HCEC 1CT (cell line): ENCODE results near the gene B3GALT5.

Experiments used
- DNase-seq: peaks from one replicate; pipeline ENCODE4 v3.0.0-alpha.2; 2017

Gene B3GALT5

DNA sequence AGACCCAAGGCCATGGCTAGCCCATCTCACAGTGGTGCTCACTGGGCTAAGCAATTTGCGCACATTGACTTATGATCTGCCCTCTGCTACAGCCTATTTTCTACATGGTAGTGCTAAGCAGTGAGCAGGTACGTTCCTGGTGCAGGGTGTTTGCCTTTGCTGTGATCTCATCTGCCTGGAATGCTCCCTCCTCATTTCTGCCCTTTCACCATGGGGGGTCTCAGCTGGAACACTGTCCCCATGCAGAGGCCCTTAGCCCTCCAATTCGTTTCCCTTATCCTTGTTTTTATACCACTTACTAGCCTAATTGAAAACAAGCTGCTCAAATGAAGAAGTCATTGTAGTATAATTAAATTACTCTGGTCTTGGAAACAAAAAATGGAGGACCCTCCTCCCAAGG, 2.0 kb upstream of the B3GALT5 start:
- no peak for DNase-seq

DNA sequence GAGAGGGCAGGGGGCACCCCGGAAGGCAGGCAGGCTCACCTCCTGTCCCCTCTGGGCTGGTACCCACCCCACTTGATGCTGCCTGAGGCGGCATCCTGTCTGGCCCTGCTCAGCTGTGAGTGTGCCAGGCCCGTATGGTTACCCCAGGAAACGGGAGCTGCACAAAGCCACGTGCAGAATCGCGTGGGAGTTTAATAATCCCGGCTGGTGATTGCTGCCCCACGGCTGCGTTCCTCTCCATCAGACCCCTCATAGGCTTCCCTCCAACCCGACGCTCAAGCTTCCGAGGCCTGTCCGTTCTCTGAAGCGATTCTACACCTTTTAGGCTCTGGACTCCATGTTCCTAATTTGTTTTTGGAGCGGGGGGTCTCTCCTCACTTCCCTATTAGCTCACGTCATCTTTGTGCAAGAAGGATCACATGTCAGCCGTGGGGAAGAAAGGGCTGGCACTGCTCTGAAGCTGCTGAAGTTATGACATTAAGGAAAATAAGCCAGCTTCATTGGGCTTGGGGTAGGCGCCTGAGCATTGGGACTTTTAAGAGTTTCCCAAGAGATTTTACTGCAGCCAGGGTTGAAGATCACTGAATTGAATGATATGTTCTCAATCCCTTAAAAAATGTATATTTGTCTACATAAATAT, 1.1 kb upstream of the B3GALT5 start:
- no peak for DNase-seq

DNA sequence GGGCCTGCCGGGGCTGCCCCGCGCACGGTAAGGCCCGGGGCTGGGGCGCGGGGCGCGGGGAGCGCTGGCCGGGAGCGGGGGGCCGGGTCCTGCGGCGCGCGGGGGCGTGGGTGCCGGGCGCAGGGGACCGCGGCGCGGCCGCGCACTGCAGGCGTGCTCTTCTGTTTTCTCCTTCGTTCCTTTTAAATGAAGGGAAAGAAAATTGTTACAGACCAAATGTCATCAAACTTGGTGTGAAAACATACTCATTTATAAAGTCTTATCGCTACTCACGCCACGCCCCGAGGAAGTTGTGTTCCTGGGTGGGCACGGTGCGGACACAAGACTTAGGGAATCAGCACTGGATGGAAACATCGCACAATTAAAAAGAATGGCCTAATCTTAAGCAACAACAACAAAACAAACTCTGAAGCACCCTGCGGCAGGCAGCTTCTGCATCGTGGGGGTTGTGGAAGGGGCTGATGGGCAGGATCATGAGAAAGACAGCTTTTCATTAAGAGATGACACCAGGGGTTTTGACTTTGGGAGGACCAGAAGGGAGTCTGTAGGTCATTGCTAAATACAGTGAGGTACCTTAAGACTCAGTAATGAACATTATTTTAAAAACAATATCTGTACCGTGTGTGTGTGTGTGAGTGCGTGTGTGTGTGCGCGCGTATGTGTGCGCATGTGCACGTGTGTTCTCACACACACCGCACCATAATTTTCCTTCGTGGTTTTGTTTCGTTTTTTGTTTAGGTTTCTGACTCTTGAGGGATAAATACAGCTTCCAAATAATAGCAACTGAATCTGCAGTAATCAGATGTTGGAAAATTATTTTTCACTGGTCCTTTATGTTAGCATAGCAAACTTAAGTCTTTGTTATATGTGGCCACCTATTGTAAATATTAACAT, 548 bp downstream of the B3GALT5 start:
- no peak for DNase-seq

DNA sequence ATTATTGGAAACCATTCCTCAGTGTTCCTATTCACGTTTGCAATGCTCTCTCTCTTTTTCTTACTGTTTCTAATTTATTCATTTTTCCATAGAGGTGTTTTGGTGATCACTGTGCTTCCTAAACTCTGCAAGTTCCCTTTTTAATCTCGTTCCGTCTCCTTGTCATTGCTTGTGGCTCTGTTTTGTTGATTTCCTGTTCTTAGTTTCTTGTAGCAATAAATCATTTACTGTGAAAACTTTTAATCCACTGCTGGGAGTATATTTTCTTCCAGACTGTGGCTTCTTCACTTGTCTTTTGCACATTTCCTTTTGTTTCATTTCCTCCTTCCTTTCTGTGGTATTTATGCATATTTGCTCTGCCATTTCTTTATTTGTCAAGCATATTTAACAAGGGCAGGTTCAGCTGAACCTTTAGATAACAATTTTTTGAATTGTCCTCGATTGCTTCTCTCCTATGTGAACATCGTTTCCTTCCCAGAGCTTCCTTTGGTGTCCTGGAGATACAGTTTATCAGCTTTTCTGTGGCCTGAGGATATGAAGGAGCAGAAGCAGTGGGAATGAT, 3.6 kb downstream of the B3GALT5 start:
- DNase-seq = no peak

- no peak for DNase-seq
These were observed 8.1 kb downstream of the B3GALT5 start for GRCh38 chr21:39620856-39621255.

DNA sequence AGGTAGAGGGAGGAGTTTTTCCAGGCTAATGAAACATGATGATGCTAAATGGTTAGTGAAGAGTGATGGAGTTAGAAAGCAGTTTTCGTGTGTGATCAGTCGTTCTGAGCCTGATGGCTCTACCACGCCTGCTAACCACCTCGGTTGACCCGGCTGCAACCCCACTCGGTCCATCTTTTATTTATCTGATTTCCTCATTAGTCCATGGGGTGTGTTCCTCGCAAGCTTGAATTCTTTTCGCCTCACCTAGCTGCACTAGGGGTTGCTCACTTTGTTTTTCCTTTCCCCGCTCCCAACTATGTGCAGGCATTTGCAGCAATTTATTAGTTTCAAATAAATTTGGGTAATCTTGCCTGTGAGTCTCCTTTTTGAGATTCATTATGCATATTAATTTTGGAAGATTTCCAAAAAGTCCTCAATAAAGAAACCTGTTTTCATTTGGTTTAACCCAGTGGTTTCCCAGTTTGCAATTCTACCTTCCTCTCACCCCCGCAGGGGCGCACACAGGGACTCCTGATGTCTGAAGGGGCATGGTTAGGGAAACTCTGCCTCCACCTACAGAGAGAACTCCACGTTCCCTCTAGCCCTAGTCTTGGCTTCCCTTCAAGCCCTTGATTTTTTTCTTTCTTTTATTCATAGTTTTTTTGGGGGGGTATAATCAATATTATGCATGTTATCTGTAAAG, 12.6 kb downstream of the B3GALT5 start:
- no peak for DNase-seq

- DNase-seq = no peak
These were observed 15.6 kb downstream of the B3GALT5 start for GRCh38 chr21:39628385-39628784.

GRCh38 chr21:39630191-39630591, 17.5 kb downstream of the B3GALT5 start:
- no peak for DNase-seq

GRCh38 chr21:39630827-39631226, 18.1 kb downstream of the B3GALT5 start:
- no peak for DNase-seq

DNA sequence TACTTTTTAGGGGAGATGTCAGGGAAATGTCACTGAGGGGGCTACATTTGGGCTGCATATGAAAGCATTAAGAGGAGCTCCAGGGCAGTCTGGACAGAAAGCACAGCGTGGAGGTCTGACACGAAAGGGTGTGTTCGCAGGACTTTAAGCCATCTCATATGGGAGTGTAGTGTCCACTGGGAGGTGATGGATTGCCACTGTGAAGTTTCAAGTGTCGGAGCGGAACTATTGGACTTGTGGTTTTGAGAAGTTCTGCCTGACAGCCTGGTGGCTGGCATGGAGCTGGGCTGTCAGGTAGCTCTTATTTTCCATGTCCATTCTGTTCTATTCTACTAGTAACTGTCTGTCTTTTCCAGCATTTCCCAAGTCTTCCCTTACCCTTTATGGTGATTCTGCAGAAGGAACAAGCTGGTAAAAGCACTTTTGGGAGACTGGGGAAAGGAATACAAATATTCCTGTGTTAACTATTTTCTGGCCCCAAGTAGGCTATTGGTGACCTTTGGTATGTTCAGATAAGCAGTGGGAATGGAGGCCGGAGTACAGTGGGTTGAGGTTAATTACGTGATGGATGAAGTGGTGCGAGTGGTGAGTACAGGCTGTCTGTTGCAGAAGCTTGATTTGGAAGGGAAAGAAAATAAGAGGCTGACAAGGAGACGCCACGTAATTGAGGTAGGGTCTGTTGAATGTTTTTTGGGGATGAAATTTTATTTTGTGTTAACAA, 19.3 kb downstream of the B3GALT5 start:
- no peak for DNase-seq

DNA sequence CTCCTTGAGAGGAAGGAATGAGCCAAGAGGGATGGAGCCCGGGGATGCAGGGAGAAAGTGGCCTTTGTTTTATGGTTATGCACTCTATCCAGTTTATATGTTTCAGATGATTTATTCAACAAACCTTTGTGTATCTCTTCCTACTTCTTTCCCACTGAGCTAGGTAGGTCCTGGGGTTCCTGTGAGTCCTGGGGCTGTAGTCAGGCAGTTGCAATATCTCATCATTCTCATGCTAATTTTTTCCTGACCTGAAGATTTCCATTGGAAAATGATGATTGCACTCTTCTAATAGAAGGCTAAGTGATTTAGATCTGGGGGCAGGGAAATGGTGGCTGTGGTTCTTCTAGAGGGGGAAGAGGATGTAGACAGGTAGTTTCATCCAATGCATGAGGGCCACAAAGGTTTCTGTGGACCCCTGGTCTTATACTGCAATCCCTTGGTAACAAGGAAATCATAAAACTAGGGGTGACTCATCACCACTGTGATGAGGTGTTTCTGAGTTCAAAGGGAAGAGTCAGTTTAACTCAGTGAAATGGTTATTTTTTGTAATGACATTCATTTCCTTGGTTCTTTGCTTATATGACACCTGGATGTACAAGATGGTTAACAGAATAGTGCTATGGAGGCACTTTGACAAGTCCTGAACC, 20.2 kb downstream of the B3GALT5 start:
- no peak for DNase-seq

DNA sequence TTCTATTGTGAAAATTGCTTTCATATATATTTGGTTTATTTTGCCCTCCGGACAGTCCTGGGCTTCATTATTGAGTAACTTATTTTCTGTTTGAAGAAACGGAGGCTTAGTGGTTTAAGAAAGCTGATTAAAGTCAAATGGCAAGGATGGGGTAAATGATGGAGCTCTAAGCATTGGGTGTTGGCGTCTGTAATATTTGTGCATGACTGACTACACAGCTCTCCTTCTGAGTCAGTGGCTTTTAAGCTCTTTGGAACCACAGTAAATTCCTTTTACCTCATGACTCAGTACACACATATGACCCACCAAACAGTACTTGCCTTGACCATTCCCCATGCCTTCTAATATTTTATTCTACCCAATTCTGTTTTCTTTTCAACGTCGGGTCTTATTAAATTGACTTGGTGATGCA, 21.0 kb downstream of the B3GALT5 start:
- peak; percentile 34 for DNase-seq

DNA sequence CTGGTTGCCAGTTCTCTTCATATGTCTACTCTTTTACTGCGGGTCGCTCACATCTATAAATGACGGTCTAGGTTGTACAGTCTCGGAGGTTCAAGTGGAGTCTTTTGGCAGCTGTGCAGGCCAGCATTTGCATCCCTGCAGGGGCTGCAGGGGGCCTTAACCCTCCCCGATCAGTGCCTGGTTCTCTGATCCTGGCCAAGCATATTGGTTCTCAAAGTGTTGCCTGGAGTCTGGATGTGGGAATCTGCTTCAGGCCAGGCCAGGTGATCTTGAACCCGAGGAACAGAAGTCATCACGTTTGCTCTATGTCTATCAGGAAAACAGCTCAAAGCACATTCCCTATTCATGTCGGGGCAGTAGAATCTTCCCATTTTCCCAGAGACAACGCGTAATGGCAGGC, 21.8 kb downstream of the B3GALT5 start:
- DNase-seq = no peak

DNA sequence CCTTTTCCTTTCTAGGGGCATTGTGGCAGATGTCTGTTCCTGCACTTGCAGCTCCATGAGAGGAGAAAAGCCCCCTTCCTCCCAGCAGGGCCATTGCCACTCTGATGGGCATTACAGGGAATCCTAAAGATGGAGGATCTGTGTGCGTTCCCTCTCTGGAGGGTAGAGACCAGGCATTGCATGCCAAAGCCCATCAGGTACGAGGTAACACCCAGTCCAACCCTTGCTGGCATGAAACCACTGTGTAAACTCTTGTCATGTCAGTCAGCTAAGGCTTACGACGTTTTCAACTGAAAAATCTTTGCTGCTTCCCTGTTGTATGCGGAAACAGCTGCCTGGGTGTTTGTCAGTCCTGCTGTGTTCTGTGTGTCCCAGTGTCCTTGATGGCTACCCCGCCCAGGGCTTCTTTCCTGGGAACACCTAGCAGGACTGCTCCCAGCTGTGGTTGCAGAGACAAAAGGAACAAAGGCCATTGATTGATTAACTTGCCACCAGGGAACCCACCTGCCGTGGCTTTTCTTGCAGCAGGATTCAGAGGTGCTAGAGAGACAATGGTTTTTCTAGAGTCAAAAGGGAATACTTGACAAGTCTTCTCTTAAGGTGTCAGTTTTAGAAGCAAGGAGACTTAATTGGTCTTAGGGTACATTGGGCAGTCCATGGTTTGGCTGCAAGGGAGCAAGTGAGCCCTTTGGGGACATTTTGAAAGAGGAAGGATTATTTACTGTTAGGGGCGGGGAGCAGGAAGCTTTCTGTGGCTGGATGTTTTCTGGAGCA, 24.6 kb downstream of the B3GALT5 start:
- no peak for DNase-seq

GRCh38 chr21:39637971-39638240, 25.2 kb downstream of the B3GALT5 start:
- no peak for DNase-seq

DNA sequence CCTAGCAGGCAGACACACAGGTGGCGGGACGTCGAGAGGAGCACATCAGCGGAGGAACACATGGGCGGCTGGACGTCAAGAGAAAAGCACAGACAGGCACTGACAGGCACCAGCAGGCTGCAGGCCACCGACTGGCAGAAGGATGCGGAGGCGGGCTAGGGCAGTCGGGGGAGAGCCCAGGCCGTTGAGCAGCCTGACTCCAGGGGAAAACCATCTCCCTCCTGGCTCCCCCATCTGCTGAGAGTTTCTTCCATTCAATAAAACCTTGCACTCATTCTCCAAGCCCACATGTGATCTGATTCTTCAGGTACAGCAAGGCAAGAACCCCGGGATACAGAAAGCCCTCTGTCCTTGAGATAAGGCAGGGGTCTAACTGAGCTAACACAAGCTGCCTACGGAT, 25.5 kb downstream of the B3GALT5 start:
- DNase-seq = no peak

GRCh38 chr21:39640754-39641153, 28.0 kb downstream of the B3GALT5 start:
- DNase-seq = no peak

- DNase-seq = no peak
These were observed 29.2 kb downstream of the B3GALT5 start for GRCh38 chr21:39641827-39642450.

- DNase-seq = no peak
These were observed 31.4 kb downstream of the B3GALT5 start for GRCh38 chr21:39644062-39644560.

- DNase-seq = no peak
These were observed 32.6 kb downstream of the B3GALT5 start for GRCh38 chr21:39645331-39645730.

GRCh38 chr21:39647476-39647875, 34.7 kb downstream of the B3GALT5 start:
- DNase-seq = no peak
